NCI-H2227 (cell line): ENCODE data around the gene GPHA2.

Experiments
- DNase-seq: peaks from one replicate; lab custom pipeline; 2025; ENCODE audit not compliant: unreplicated experiment; lab: John Stamatoyannopoulos, UW

GPHA2 gene

GRCh38 chr11:64911689-64912088 lies 24.0 kb downstream of the GPHA2 start:
- DNase-seq: no peak

- no peak for DNase-seq
Observed at GRCh38 chr11:64911142-64911541, 24.6 kb downstream of the GPHA2 start.

GRCh38 chr11:64910451-64911093 lies 25.1 kb downstream of the GPHA2 start:
- DNase-seq: no peak

GRCh38 chr11:64909653-64910343 lies 25.9 kb downstream of the GPHA2 start:
- no peak for DNase-seq

GRCh38 chr11:64908766-64909165 lies 26.9 kb downstream of the GPHA2 start:
- no peak for DNase-seq

GRCh38 chr11:64906314-64906635 lies 29.4 kb downstream of the GPHA2 start:
- DNase-seq: no peak

- DNase-seq: no peak
Observed at GRCh38 chr11:64905516-64906313, 30.0 kb downstream of the GPHA2 start.

- DNase-seq: no peak
Observed at GRCh38 chr11:64903291-64903833, 32.3 kb downstream of the GPHA2 start.

- DNase-seq: no peak
Observed at GRCh38 chr11:64902102-64902900, 33.4 kb downstream of the GPHA2 start.

- no peak for DNase-seq
Observed at GRCh38 chr11:64900774-64901173, 34.9 kb downstream of the GPHA2 start.

- no peak for DNase-seq
Observed at GRCh38 chr11:64900263-64900678, 35.4 kb downstream of the GPHA2 start.

GRCh38 chr11:64898541-64898940 lies 37.2 kb downstream of the GPHA2 start:
- DNase-seq: no peak

- DNase-seq: no peak
Observed at GRCh38 chr11:64898076-64898445, 37.6 kb downstream of the GPHA2 start.

GRCh38 chr11:64897381-64898075 lies 38.2 kb downstream of the GPHA2 start:
- DNase-seq: no peak

GRCh38 chr11:64896448-64897022 lies 39.2 kb downstream of the GPHA2 start:
- DNase-seq: no peak

- DNase-seq: no peak
Observed at GRCh38 chr11:64894812-64895452, 40.8 kb downstream of the GPHA2 start.

GRCh38 chr11:64894070-64894811 lies 41.5 kb downstream of the GPHA2 start:
- DNase-seq: peak; percentile 55

- DNase-seq: no peak
Observed at GRCh38 chr11:64893194-64894069, 42.3 kb downstream of the GPHA2 start.
